ENCODE data around the gene RCAN2. TPM values are rescaled to one million over a fixed set of nuclear protein-coding genes. Genes with fewer than 3 reads are reported as not detected.
A peak's percentile ranks its signal among the peaks of the same experiment; 100 is the strongest.

The RCAN2 gene
- total RNA-seq = 0.33 and 0.46 TPM in 2 replicates
- polyA plus RNA-seq = 0.07 and 0.13 TPM in 2 replicates
- polyA plus RNA-seq (2011; cell fraction: cytosol; rRNA removed) = 0.06 TPM in 2 replicates
- 0.05 TPM in 1 of 2 replicates, not detected in the other for polyA plus RNA-seq (2011; cell fraction: nucleus; rRNA removed)
- polyA plus RNA-seq (2012) = 0.08 TPM in 2 replicates
- 0.12 TPM in 1 of 2 replicates, not detected in the other for polyA minus RNA-seq
- not detected for polyA minus RNA-seq (2011; cell fraction: cytosol; rRNA and poly(A)+ RNA removed)
- 0.14 TPM in 1 of 2 replicates, not detected in the other for polyA minus RNA-seq (2011; cell fraction: nucleus; rRNA and poly(A)+ RNA removed)
- Bru-seq, nascent RNA = percentile 23 among the genes with signal in this experiment
- BruChase-seq, experiment 1, labeled RNA remaining after a 6-hour chase = percentile 13 among the genes with signal in this experiment
- BruChase-seq, experiment 2, labeled RNA remaining after a 2-hour chase = percentile 23 among the genes with signal in this experiment
- long read RNA-seq, partial matches to known transcripts = 0 of 1 reads
- long read RNA-seq, other reads (novel, unspliced or antisense) = 1 of 1 reads

GRCh38 chr6:46491201-46491627, at the start of gene RCAN2:
RCAN2 (minus strand) TSS chr6:46491449.
- no peaks in the 10 kb centered on the region for H3K9me1 ChIP-seq (replicated peaks; ENCODE audit: control insufficient read depth, extremely low read depth, insufficient read depth, low read length)
- no peaks in the 10 kb centered on the region for H4K20me1 ChIP-seq (replicated peaks; ENCODE audit: control insufficient read depth, extremely low read depth, insufficient read depth, low read length)
- no peaks in the 10 kb centered on the region for H3K9me3 ChIP-seq (replicated peaks; ENCODE audit: control insufficient read depth, insufficient read depth, low read length)
- POLR2A ChIA-PET = no interaction called here
- no peaks in the 10 kb centered on the region for H3K36me3 ChIP-seq (ENCODE audit: control insufficient read depth in 2 of 2, extremely low read depth in 1 of 2, insufficient read depth in 2 of 2, low read length in 2 of 2)
- peak within 1 kb of the TSS; percentile 41 for H2AFZ ChIP-seq (ENCODE audit: low read depth, low read length)
- FAIRE-seq (no peak), DNase-seq (ENCODE audit: low read depth, low spot score) (no peak)
- TF ChIP-seq JUN (IDR thresholded peaks at IDR 0.05; ENCODE audit: borderline replicate concordance, insufficient read depth, insufficient read length, low read depth) = no peak
- TF ChIP-seq EZH2 (IDR thresholded peaks at IDR 0.05; ENCODE audit: borderline replicate concordance, low read depth, low read length, severe bottlenecking) = peak; percentile 6
- peak within 1 kb of the TSS; percentile 14 to 42 (median 40) for H3K4me3 ChIP-seq (replicated peaks in 1 of 3; ENCODE audit: insufficient read depth in 1 of 3, low read depth in 1 of 3, low read length in 3 of 3)
- no peak within 1 kb of the TSS for H3K9ac ChIP-seq (replicated peaks; ENCODE audit: extremely low read depth, insufficient read depth, low read length)
- H3K27ac ChIP-seq (ENCODE audit: insufficient read depth, low read depth, low read length) = no peak within 1 kb of the TSS
- BruUV-seq (replicated peaks) = no TSS peak
- peak within 1 kb of the TSS; percentile 81 for H3K4me2 ChIP-seq (ENCODE audit: insufficient read depth, low read length)
- peaks cover 29 to 50% of the 10 kb centered on the region in 2 experiments for H3K27me3 ChIP-seq (ENCODE audit: control insufficient read depth in 2 of 2, insufficient read depth in 2 of 2, low read length in 2 of 2)
- dilution Hi-C loops (cut with MboI; ENCODE audit: extremely low pct_ligation_motif_present, low sequenced_read_pairs) = no loop called here
- CTCF ChIA-PET = interaction anchor here (1.1 to 1.3 kb wide), 3 partner anchors 14 to 72 kb away, joined by 4 to 5 read pairs (median 4); no protein-coding TSS in a partner anchor
- no peaks in the 10 kb centered on the region for H3K79me2 ChIP-seq (ENCODE audit: control insufficient read depth, insufficient read depth, low read length)
- intact Hi-C loops (cut with micrococcal nuclease) = loop anchor here (1.0 to 5.0 kb wide), 3 partner anchors 72 to 556 kb away; no protein-coding TSS in a partner anchor
- peaks cover 8% of the 10 kb centered on the region for H3K4me1 ChIP-seq (ENCODE audit: control insufficient read depth, extremely low read depth, insufficient read depth, low read length)

GRCh38 chr6:46539866-46540265, 48.6 kb upstream of the RCAN2 start:
- ChIA-PET CTCF (no interaction called here), POLR2A (no interaction called here)
- H3K27me3 ChIP-seq (ENCODE audit: control insufficient read depth in 2 of 2, insufficient read depth in 2 of 2, low read length in 2 of 2) = no peaks in the 10 kb centered on the region
- TF ChIP-seq POLR2AphosphoS5 (IDR thresholded peaks at IDR 0.05; ENCODE audit: insufficient read depth, low read depth, low read length) (no peak), MAX (IDR thresholded peaks at IDR 0.05; ENCODE audit: insufficient read depth, insufficient read length) (no peak), MYC (IDR thresholded peaks at IDR 0.05; ENCODE audit: low read depth, low read length) (no peak), GATA2 (IDR thresholded peaks at IDR 0.05; ENCODE audit: insufficient read depth, insufficient read length, low read depth, low read length) (no peak), JUN (IDR thresholded peaks at IDR 0.05; ENCODE audit: borderline replicate concordance, insufficient read depth, insufficient read length, low read depth) (no peak), POLR2A (IDR thresholded peaks at IDR 0.05; ENCODE audit: low read depth, low read length) (no peak), EZH2 (IDR thresholded peaks at IDR 0.05; ENCODE audit: borderline replicate concordance, low read depth, low read length, severe bottlenecking) (no peak), FOS (IDR thresholded peaks at IDR 0.05; ENCODE audit: borderline replicate concordance, insufficient read depth, low read length) (no peak)
- TF ChIP-seq, protein P1, sequence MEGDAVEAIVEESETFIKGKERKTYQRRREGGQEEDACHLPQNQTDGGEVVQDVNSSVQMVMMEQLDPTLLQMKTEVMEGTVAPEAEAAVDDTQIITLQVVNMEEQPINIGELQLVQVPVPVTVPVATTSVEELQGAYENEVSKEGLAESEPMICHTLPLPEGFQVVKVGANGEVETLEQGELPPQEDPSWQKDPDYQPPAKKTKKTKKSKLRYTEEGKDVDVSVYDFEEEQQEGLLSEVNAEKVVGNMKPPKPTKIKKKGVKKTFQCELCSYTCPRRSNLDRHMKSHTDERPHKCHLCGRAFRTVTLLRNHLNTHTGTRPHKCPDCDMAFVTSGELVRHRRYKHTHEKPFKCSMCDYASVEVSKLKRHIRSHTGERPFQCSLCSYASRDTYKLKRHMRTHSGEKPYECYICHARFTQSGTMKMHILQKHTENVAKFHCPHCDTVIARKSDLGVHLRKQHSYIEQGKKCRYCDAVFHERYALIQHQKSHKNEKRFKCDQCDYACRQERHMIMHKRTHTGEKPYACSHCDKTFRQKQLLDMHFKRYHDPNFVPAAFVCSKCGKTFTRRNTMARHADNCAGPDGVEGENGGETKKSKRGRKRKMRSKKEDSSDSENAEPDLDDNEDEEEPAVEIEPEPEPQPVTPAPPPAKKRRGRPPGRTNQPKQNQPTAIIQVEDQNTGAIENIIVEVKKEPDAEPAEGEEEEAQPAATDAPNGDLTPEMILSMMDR (IDR thresholded peaks at IDR 0.05; ENCODE audit: extremely low read depth in 1 of 2, insufficient read depth in 1 of 2, low read depth in 1 of 2, low read length in 2 of 2) = no peak
- dilution Hi-C loops (cut with MboI; ENCODE audit: extremely low pct_ligation_motif_present, low sequenced_read_pairs) (no loop called here), intact Hi-C loops (cut with micrococcal nuclease) (no loop called here)
- H3K4me2 ChIP-seq (ENCODE audit: insufficient read depth, low read length) = no peak overlapping the region
- H3K9me3 ChIP-seq (replicated peaks; ENCODE audit: control insufficient read depth, insufficient read depth, low read length) = no peaks in the 10 kb centered on the region
- no peaks in the 10 kb centered on the region for H3K9me1 ChIP-seq (replicated peaks; ENCODE audit: control insufficient read depth, extremely low read depth, insufficient read depth, low read length)
- no peak overlapping the region for H2AFZ ChIP-seq (ENCODE audit: low read depth, low read length)
- DNase-seq (ENCODE audit: low read depth, low spot score) (no peak), FAIRE-seq (no peak)
- no TSS peak for BruUV-seq (replicated peaks)
- no peaks in the 10 kb centered on the region for H4K20me1 ChIP-seq (replicated peaks; ENCODE audit: control insufficient read depth, extremely low read depth, insufficient read depth, low read length)
- H3K27ac ChIP-seq (ENCODE audit: insufficient read depth, low read depth, low read length) = no peak overlapping the region
- no peak overlapping the region for H3K9ac ChIP-seq (replicated peaks; ENCODE audit: extremely low read depth, insufficient read depth, low read length)
- no peaks in the 10 kb centered on the region for H3K79me2 ChIP-seq (ENCODE audit: control insufficient read depth, insufficient read depth, low read length)
- no peaks in the 10 kb centered on the region for H3K4me1 ChIP-seq (ENCODE audit: control insufficient read depth, extremely low read depth, insufficient read depth, low read length)
- no peak overlapping the region for H3K4me3 ChIP-seq (replicated peaks in 1 of 3; ENCODE audit: insufficient read depth in 1 of 3, low read depth in 1 of 3, low read length in 3 of 3)
- no peaks in the 10 kb centered on the region for H3K36me3 ChIP-seq (ENCODE audit: control insufficient read depth in 2 of 2, extremely low read depth in 1 of 2, insufficient read depth in 2 of 2, low read length in 2 of 2)
